Type B pancreatic cell (in vitro differentiated cells): ENCODE data around the gene ZNF431. TPM values are rescaled to one million over a fixed set of nuclear protein-coding genes. Genes with fewer than 3 reads are reported as not detected.
"Not testable (repeated sequence)": the region's sequence is repeated elsewhere in the genome, so short reads cannot be mapped to it uniquely, and the experiment has no call there.

ENCODE experiments used
- DNase-seq: peaks from one replicate; pipeline ENCODE4 v3.0.0; 2021; ENCODE audit warnings: mixed read lengths; ENCODE audit not compliant: unreplicated experiment; ENCODE audit errors: extremely low spot score
- H3K27ac Mint-ChIP-seq: 2 replicates; pipeline ENCODE4 v1.8.0; 2021; ENCODE audit warnings: mild to moderate bottlenecking, mixed read lengths
- H3K27me3 Mint-ChIP-seq: 2 replicates; pipeline ENCODE4 v1.8.0; 2021; ENCODE audit warnings: mixed read lengths
- H3K36me3 Mint-ChIP-seq: 2 replicates; pipeline ENCODE4 v1.8.0; 2021; ENCODE audit warnings: mixed read lengths
- H3K4me1 Mint-ChIP-seq: one replicate; pipeline ENCODE4 v1.8.0; 2021; ENCODE audit warnings: mixed read lengths; ENCODE audit not compliant: unreplicated experiment
- H3K4me3 Mint-ChIP-seq: 2 replicates; pipeline ENCODE4 v1.8.0; 2021; ENCODE audit warnings: mild to moderate bottlenecking, mixed read lengths
- H3K9me3 Mint-ChIP-seq: 2 replicates; pipeline ENCODE4 v1.8.0; 2021; ENCODE audit warnings: mixed read lengths
- CTCF ChIP-seq: fragments of 200-600 bp; sonication (generic); conservative IDR thresholded peaks from 2 replicates; pipeline ENCODE4 v1.5.0; 2021; ENCODE audit warnings: antibody characterized with exemption, mild to moderate bottlenecking
- total RNA-seq: library from RNA; stranded (reverse); gene quantifications from 2 replicates; pipeline ENCODE4 v1.2.1, GENCODE V29; 2021; ENCODE audit warnings: low replicate concordance

ZNF431 gene
- total RNA-seq, 1 donor from 2014 or later, result 40.6 TPM

- no peak for DNase-seq
- Mint-ChIP-seq H3K36me3 (no peaks in the 10 kb centered on the region), H3K27me3 (no peaks in the 10 kb centered on the region), H3K9me3 (peaks cover 12% of the 10 kb centered on the region), H3K4me3 (no peak overlapping the region), H3K4me1 (no peaks in the 10 kb centered on the region), H3K27ac (no peak overlapping the region)
- no peak for TF ChIP-seq CTCF
Observed at GRCh38 chr19:21233691-21234090, 91.9 kb downstream of the ZNF431 start.

GRCh38 chr19:21236751-21237150 is 94.9 kb downstream of the ZNF431 start:
- not testable (repeated sequence) for H3K27me3 Mint-ChIP-seq, H3K36me3 Mint-ChIP-seq, DNase-seq, H3K4me3 Mint-ChIP-seq, H3K4me1 Mint-ChIP-seq, H3K9me3 Mint-ChIP-seq
- peak overlapping the region; percentile 29 for H3K27ac Mint-ChIP-seq

- H3K9me3 Mint-ChIP-seq, result peaks cover 4% of the 10 kb centered on the region
- H3K36me3 Mint-ChIP-seq, result no peaks in the 10 kb centered on the region
- TF ChIP-seq CTCF, result no peak
- no peak for DNase-seq
- no peak overlapping the region for H3K4me3 Mint-ChIP-seq
- no peaks in the 10 kb centered on the region for H3K4me1 Mint-ChIP-seq
- H3K27me3 Mint-ChIP-seq, result no peaks in the 10 kb centered on the region
- H3K27ac Mint-ChIP-seq, result no peak overlapping the region
Observed at GRCh38 chr19:21238670-21239069, 96.8 kb downstream of the ZNF431 start.

Other genes starting within 250 kb of the ZNF431 start
- 12.3 and 21.7 TPM in 2 replicates for gene ZNF85, start 218.8 kb upstream of the ZNF431 start, total RNA-seq
- 13.4 and 17.3 TPM in 2 replicates for gene ZNF430, start 121.4 kb upstream of the ZNF431 start, total RNA-seq
- 20.7 and 40.6 TPM in 2 replicates for gene ZNF714, start 59.8 kb upstream of the ZNF431 start, total RNA-seq
- gene ZNF708, start 187.4 kb downstream of the ZNF431 start, total RNA-seq, result 14.8 and 17.0 TPM in 2 replicates
- 16.3 and 47.7 TPM in 2 replicates for gene ZNF738, start 217.0 kb downstream of the ZNF431 start, total RNA-seq